Type B pancreatic cell (in vitro differentiated cells): ENCODE results near the gene OTOR. TPM values are rescaled to one million over a fixed set of nuclear protein-coding genes. Genes with fewer than 3 reads are reported as not detected.

ENCODE experiments used
- DNase-seq: peaks from one replicate; pipeline ENCODE4 v3.0.0; 2021; ENCODE audit warnings: mixed read lengths; ENCODE audit not compliant: unreplicated experiment; ENCODE audit errors: extremely low spot score
- H3K27ac Mint-ChIP-seq: 2 replicates; pipeline ENCODE4 v1.8.0; 2021; ENCODE audit warnings: mild to moderate bottlenecking, mixed read lengths
- H3K27me3 Mint-ChIP-seq: 2 replicates; pipeline ENCODE4 v1.8.0; 2021; ENCODE audit warnings: mixed read lengths
- H3K36me3 Mint-ChIP-seq: 2 replicates; pipeline ENCODE4 v1.8.0; 2021; ENCODE audit warnings: mixed read lengths
- H3K4me1 Mint-ChIP-seq: one replicate; pipeline ENCODE4 v1.8.0; 2021; ENCODE audit warnings: mixed read lengths; ENCODE audit not compliant: unreplicated experiment
- H3K4me3 Mint-ChIP-seq: 2 replicates; pipeline ENCODE4 v1.8.0; 2021; ENCODE audit warnings: mild to moderate bottlenecking, mixed read lengths
- H3K9me3 Mint-ChIP-seq: 2 replicates; pipeline ENCODE4 v1.8.0; 2021; ENCODE audit warnings: mixed read lengths
- CTCF ChIP-seq: fragments of 200-600 bp; sonication (generic); conservative IDR thresholded peaks from 2 replicates; pipeline ENCODE4 v1.5.0; 2021; ENCODE audit warnings: antibody characterized with exemption, mild to moderate bottlenecking
- total RNA-seq: library from RNA; stranded (reverse); gene quantifications from 2 replicates; pipeline ENCODE4 v1.2.1, GENCODE V29; 2021; ENCODE audit warnings: low replicate concordance

OTOR gene
- total RNA-seq, 1 donor from 2014 or later: not detected

GRCh38 chr20:16749573-16749972, 1.4 kb downstream of the OTOR start:
- no peaks in the 10 kb centered on the region for H3K9me3 Mint-ChIP-seq
- no peak for TF ChIP-seq CTCF
- no peak overlapping the region for H3K27ac Mint-ChIP-seq
- DNase-seq: no peak
- no peak overlapping the region for H3K4me3 Mint-ChIP-seq
- no peaks in the 10 kb centered on the region for H3K4me1 Mint-ChIP-seq
- H3K27me3 Mint-ChIP-seq: peaks cover 5% of the 10 kb centered on the region
- no peaks in the 10 kb centered on the region for H3K36me3 Mint-ChIP-seq

GRCh38 chr20:16752082-16752481, 3.9 kb downstream of the OTOR start:
- TF ChIP-seq CTCF: no peak
- no peaks in the 10 kb centered on the region for H3K4me1 Mint-ChIP-seq

GRCh38 chr20:16752901-16753300, 4.7 kb downstream of the OTOR start:
- Mint-ChIP-seq H3K4me3 (no peak overlapping the region), H3K27ac (no peak overlapping the region), H3K27me3 (peaks cover 5% of the 10 kb centered on the region), H3K4me1 (no peaks in the 10 kb centered on the region), H3K9me3 (no peaks in the 10 kb centered on the region), H3K36me3 (no peaks in the 10 kb centered on the region)
- TF ChIP-seq CTCF: no peak
- no peak for DNase-seq

More at GRCh38 chr20:16752082-16752481, 3.9 kb downstream of the OTOR start:
- Mint-ChIP-seq H3K4me3 (no peak overlapping the region), H3K27me3 (peaks cover 5% of the 10 kb centered on the region), H3K27ac (no peak overlapping the region), H3K9me3 (no peaks in the 10 kb centered on the region), H3K36me3 (no peaks in the 10 kb centered on the region)
- DNase-seq: no peak

- Mint-ChIP-seq H3K4me3 (no peak overlapping the region), H3K4me1 (peaks cover 18% of the 10 kb centered on the region), H3K9me3 (no peaks in the 10 kb centered on the region), H3K27ac (no peak overlapping the region), H3K27me3 (no peaks in the 10 kb centered on the region), H3K36me3 (no peaks in the 10 kb centered on the region)
- TF ChIP-seq CTCF: no peak
- no peak for DNase-seq
These were observed 10.5 kb downstream of the OTOR start for GRCh38 chr20:16758454-16759180.

GRCh38 chr20:16759181-16759563, 11.0 kb downstream of the OTOR start:
- H3K4me3 Mint-ChIP-seq: no peak overlapping the region
- TF ChIP-seq CTCF: no peak
- peaks cover 18% of the 10 kb centered on the region for H3K4me1 Mint-ChIP-seq
- no peak overlapping the region for H3K27ac Mint-ChIP-seq
- no peaks in the 10 kb centered on the region for H3K27me3 Mint-ChIP-seq
- no peaks in the 10 kb centered on the region for H3K9me3 Mint-ChIP-seq
- H3K36me3 Mint-ChIP-seq: no peaks in the 10 kb centered on the region
- no peak for DNase-seq
